NB4 (cell line): Measurements from ENCODE around the gene OLIG1.

Source experiments
- DNase-seq: peaks from one replicate; pipeline ENCODE4 v3.0.0; 2010; ENCODE audit warnings: low read depth
- H3K4me3 ChIP-seq: one replicate; pipeline ENCODE4 v1.5.1; 2011; ENCODE audit warnings: mild to moderate bottlenecking, low read depth, low read length, moderate library complexity
- CTCF ChIP-seq: IDR thresholded peaks from one replicate; pipeline ENCODE4 v1.5.1; 2012; ENCODE audit warnings: low read depth, low read length
- MAX ChIP-seq: IDR thresholded peaks from 2 replicates; pipeline ENCODE4 v1.6.1; 2011; ENCODE audit warnings: low read depth, low read length
- MYC ChIP-seq: IDR thresholded peaks from 2 replicates; pipeline ENCODE4 v1.6.1; 2011; ENCODE audit warnings: low read depth, low read length
- POLR2A ChIP-seq: IDR thresholded peaks from 2 replicates; pipeline ENCODE4 v1.6.1; 2011; ENCODE audit warnings: mild to moderate bottlenecking; ENCODE audit not compliant: insufficient read length; ENCODE audit errors: extremely low read depth

Gene OLIG1

GRCh38 chr21:33076600-33077329 lies 6.8 kb downstream of the OLIG1 start:
- no peak for DNase-seq
- no peak for TF ChIP-seq CTCF
- TF ChIP-seq MAX: no peak
- no peak for TF ChIP-seq POLR2A
- TF ChIP-seq MYC: no peak
- no peak overlapping the region for H3K4me3 ChIP-seq

- peak; percentile 94 for DNase-seq
- TF ChIP-seq MAX (peak; percentile 72), POLR2A (no peak), CTCF (peak; percentile 18), MYC (peak; percentile 83)
- no peak overlapping the region for H3K4me3 ChIP-seq
Measured at GRCh38 chr21:33078907-33079582, 9.1 kb downstream of the OLIG1 start.

- no peak overlapping the region for H3K4me3 ChIP-seq
- no peak for DNase-seq
- TF ChIP-seq CTCF (no peak), MYC (no peak), POLR2A (no peak), MAX (no peak)
Measured at GRCh38 chr21:33080376-33080775, 10.4 kb downstream of the OLIG1 start.

- DNase-seq: no peak
- no peak for TF ChIP-seq CTCF
- no peak for TF ChIP-seq POLR2A
- no peak for TF ChIP-seq MYC
- no peak for TF ChIP-seq MAX
- no peak overlapping the region for H3K4me3 ChIP-seq
Measured at GRCh38 chr21:33080776-33081175, 10.8 kb downstream of the OLIG1 start.

GRCh38 chr21:33088384-33088783 lies 18.4 kb downstream of the OLIG1 start:
- no peak for DNase-seq
- no peak for TF ChIP-seq MYC
- no peak for TF ChIP-seq POLR2A
- no peak for TF ChIP-seq MAX
- TF ChIP-seq CTCF: no peak
- H3K4me3 ChIP-seq: no peak overlapping the region
